GM19463 (cell line): ENCODE measurements around the gene POLH.

Experiments used
- ATAC-seq: cut with Tn5 transposase; IDR thresholded peaks from one replicate; pipeline ENCODE4 v1.9.1; 2021; ENCODE audit warnings: mild to moderate bottlenecking, moderate library complexity; ENCODE audit not compliant: unreplicated experiment

The POLH gene

DNA sequence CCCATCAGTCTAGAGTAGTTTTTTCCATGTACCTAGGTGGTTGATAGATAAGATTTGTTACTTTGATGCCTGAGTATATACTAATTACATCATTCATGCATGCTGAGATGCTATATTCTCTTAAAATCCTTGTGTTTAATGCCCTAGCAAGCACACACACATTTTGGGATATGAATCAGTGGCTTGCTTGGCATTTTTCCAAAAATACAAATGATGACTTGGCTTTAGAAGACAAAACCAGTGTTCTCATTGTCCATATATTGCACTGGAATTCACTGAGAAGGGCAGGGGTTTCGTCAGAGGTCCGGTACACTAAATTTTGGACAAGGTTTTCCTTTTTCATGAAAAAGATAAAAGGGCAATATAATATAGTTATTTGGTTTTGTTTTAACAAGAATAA, 28.2 kb downstream of the POLH start:
- ATAC-seq, result no peak

DNA sequence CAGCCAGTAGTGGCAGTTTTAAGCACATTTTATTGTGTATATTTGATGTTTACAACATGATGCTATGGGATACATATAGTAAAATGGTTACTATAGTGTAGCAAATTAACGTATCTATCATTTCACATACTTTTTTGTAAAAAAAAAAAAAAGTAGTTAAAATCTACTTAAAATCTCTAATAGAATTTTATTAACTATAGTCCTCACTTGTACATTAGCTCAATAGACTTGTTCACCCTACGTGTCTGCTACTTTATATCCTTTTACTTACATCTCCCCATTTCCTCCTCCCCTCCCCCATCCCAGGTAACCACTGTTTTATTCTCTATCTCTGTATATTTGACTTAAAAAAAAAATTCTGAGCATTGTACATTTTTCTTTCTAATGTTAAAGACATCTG, 30.0 kb downstream of the POLH start:
- ATAC-seq, result no peak

DNA sequence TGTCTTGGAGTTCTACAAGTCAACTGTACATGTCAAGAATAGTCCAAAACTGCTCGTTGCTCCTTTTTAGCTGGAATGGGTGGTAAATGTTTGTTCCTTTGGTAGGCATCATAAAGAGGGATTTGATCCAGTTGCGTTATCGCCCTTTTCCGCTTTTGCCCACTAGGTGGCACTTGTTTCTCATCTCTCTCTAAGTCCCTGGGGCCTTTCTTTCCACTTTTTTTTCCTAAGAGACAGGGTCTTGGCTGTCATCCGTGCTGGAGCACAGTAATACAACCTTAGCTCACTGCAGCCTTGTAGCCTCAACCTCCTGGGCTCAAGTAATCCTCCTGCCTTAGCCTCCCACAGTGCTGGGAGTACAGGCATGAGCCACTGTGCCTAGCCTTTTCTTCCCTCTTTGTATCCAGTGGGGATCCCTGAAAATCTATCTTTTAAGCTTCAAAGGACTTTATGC, 32.4 kb downstream of the POLH start:
- ATAC-seq, result no peak

GRCh38 chr6:43608807-43609206, 32.8 kb downstream of the POLH start:
- no peak for ATAC-seq

DNA sequence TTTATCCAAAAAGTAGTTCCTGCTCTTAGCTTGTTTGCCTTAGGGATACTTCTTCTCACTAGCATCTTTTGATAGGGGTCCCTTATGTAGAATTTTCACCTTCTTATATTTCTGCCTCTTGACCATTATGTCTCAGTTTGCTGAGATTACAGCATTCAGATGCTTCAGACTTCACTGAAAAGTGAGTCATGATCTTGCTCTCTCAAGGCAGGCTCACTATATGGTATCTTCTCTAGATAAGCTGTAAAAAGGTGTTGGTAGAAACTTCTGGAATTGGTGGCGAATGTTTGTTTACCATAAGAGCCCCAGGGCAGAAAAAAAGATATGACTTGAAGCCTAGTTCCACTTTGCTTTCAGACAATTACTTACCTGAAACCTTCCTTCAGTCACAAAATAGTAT, 33.4 kb downstream of the POLH start:
- ATAC-seq, result no peak

- no peak for ATAC-seq
Observed at GRCh38 chr6:43610431-43610830, 34.4 kb downstream of the POLH start.

- ATAC-seq, result no peak
Observed at GRCh38 chr6:43613721-43614395, 37.9 kb downstream of the POLH start.

GRCh38 chr6:43614396-43614730, 38.4 kb downstream of the POLH start:
- no peak for ATAC-seq

- no peak for ATAC-seq
Observed at GRCh38 chr6:43616725-43617472, 40.9 kb downstream of the POLH start.

GRCh38 chr6:43621078-43621835, 45.3 kb downstream of the POLH start:
- no peak for ATAC-seq

DNA sequence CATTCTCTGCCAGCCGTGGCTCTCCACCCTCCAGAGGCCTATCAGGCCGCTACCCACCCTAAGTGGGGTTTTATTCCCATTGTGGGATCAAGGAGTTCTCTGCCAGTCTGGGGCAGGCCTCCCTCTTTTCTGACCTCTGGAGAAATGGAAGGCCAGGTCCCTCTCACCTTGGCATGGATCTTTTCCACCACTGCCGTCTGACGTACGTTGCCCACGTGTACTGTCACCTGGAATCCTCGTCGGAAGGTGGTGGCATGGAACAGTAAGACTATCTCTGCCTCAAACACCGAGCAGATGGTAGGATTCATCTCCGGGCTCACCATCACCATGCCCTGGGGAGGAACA, 45.8 kb downstream of the POLH start:
- ATAC-seq, result no peak

DNA sequence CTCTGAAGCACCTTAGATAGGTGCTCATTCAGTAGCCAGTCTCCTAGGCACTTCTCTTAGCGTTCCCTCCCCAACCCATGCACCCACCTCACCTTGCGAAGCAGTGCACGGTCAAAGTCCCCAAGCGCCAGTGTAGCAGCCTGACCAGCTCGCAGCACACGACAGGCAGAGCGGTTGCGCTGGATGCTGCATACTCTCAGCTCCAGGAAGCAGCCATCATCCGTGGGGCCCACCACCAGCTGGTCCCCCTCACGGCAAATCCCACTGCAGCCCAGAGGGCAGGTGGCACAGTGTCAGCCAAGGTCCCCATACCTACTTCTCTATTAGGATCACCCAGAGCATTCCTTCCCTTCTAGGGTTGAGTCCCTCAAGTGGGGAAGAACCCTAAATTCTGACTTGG, 46.6 kb downstream of the POLH start:
- ATAC-seq, result no peak

GRCh38 chr6:43623880-43624785, 48.1 kb downstream of the POLH start:
- ATAC-seq, result no peak

DNA sequence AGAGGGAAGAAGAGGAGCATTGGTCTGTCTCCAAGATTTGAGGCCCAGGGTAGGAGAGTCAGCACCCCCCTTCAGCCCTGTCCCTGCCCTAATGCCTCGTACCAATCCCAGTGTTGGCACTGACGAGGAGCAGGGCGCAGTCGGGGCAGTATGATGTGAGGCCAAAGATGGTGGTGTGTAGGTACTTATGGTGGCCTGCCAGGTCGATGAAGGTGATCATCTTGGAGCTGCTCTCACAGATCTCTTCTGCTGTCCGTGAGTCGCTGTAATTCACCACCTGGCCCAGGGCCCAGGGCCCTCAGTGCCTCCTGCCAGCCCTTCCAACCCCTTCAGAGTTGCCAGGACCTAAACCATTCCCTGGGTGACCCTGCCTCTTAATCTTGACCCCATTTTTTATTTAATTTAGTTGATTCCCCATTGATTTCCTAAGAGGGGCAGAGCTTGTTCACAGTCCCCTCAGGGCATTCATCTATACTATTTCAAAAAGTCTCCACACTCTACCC, 48.9 kb downstream of the POLH start:
- ATAC-seq, result no peak

DNA sequence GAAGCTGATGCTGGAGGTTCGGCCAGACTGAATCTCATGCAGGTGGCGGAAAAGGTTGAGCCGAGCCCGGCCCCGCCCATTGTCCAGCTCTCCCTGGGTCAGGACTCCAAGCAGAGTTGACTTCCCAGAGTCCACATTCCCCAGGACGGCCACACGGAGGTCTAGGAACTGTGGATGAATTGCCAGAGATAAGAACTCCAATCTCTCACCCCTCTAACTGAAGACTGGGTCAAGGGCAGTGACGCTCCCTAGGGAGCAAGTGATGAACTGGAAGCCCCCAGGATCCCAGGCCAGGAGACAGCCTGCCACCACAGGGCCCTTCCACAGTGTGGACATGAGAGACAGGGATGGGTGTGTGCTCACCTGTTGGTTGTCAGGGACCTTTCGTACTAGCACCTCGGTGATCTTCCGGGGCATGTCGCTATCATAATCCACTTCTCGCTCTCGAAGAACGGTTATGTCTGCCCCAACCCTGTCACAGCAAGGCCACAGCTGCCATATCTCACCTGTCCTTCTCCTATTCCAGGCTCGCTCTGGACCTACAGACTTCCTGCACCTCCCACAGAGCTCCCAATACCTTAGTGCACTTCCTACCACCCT, 49.5 kb downstream of the POLH start:
- ATAC-seq, result no peak

- no peak for ATAC-seq
Observed at GRCh38 chr6:43627008-43627825, 51.2 kb downstream of the POLH start.

- no peak for ATAC-seq
Observed at GRCh38 chr6:43628393-43629103, 52.6 kb downstream of the POLH start.

- ATAC-seq, result peak; percentile 86
Observed at GRCh38 chr6:43629104-43629504, 53.1 kb downstream of the POLH start, which contains the start of gene GTPBP2. GTPBP2 (minus strand) TSS chr6:43629264; CDS start chr6:43629162, 102 bp downstream.
